Measurements from ENCODE around the gene PSMC3IP.
A peak's percentile ranks its signal among the peaks of the same experiment; 100 is the strongest.

The PSMC3IP gene

DNA sequence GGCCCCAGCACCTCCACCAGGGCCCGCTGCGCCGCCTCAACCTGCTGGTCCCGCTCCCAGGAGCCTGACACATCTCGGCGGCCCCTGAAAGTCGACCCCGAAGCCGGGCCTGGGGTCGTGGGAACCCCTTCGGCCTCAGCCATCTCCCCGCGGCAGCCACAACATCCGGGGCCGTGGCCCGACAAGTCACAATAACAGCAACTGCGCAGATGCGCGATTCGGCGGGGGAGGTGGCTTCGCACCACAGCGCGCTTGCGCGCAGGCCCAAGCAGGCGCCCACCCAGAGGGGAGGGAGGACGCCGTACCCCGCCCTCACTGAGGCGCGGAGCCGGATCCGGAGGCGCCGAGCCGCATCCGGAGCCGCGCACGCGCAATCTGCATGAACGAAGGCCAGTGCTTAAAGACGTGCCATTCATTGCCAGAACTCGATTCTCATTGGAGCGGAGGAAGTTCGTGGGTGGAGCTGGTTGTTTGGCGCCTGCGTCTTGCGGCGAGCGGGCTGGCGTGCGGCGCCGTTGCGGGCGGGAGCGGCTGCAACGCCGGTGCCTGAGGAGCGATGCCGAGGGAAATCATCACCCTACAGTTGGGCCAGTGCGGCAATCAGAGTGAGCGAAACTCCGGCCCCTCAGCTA is 31.8 kb upstream of the PSMC3IP start, which contains the start of the genes RETREG3 and TUBG1 (continued):
- TF ChIP-seq KLF16 (tag by site-specific recombination; IDR thresholded peaks at IDR 0.05) (0 out of 2 replicates have a peak, but pooled peaks have one; percentile 25), ZFHX2 (tag by site-specific recombination; conservative IDR thresholded peaks at IDR 0.05) (peak; percentile 74), SP3 (tag by site-specific recombination; IDR thresholded peaks at IDR 0.05) (peak; percentile 77), ZNF157 (tag by site-specific recombination; IDR thresholded peaks at IDR 0.05) (no peak), SETDB1 (IDR thresholded peaks at IDR 0.05; ENCODE audit: insufficient read length, low read length) (no peak), ZNF600 (tag by site-specific recombination; IDR thresholded peaks at IDR 0.05) (peak; percentile 17), KLF9 (tag by site-specific recombination; IDR thresholded peaks at IDR 0.05; ENCODE audit: low read depth) (peak; percentile 62), ZNF843 (tag by site-specific recombination; IDR thresholded peaks at IDR 0.05) (0 out of 2 replicates have a peak, but pooled peaks have one; percentile 13), ZNF76 (tag by site-specific recombination; IDR thresholded peaks at IDR 0.05; ENCODE audit: borderline replicate concordance, low read depth) (0 out of 2 replicates have a peak, but pooled peaks have one; percentile 35), ZBTB17 (tag by site-specific recombination; IDR thresholded peaks at IDR 0.05) (peak; percentile 86), ZNF391 (tag by site-specific recombination; IDR thresholded peaks at IDR 0.05; ENCODE audit: borderline replicate concordance, low read depth) (0 out of 2 replicates have a peak, but pooled peaks have one; percentile 48), ZNF335 (tag by site-specific recombination; conservative IDR thresholded peaks at IDR 0.05) (peak; percentile 65), ZNF610 (tag by site-specific recombination; IDR thresholded peaks at IDR 0.05; ENCODE audit: borderline replicate concordance) (peak; percentile 87; the same call in 1 of the 2 replicates), ZBTB7A (tag by site-specific recombination; IDR thresholded peaks at IDR 0.05; ENCODE audit: low read depth) (peak; percentile 83), KLF8 (tag by site-specific recombination; IDR thresholded peaks at IDR 0.05) (peak; percentile 32; the same call in 1 of the 2 replicates), EGR2 (tag by site-specific recombination; IDR thresholded peaks at IDR 0.05; ENCODE audit: low read depth) (peak; percentile 70), ZNF341 (tag by site-specific recombination; IDR thresholded peaks at IDR 0.05; ENCODE audit: low read depth) (peak; percentile 68), YY1 (tag by site-specific recombination; IDR thresholded peaks at IDR 0.05) (0 out of 2 replicates have a peak, but pooled peaks have one; percentile 57), SP2 (tag by site-specific recombination; IDR thresholded peaks at IDR 0.05) (peak; percentile 99), ZNF654 (tag by site-specific recombination; IDR thresholded peaks at IDR 0.05; ENCODE audit: low read depth) (no peak)
- TF ChIP-seq, protein P1, sequence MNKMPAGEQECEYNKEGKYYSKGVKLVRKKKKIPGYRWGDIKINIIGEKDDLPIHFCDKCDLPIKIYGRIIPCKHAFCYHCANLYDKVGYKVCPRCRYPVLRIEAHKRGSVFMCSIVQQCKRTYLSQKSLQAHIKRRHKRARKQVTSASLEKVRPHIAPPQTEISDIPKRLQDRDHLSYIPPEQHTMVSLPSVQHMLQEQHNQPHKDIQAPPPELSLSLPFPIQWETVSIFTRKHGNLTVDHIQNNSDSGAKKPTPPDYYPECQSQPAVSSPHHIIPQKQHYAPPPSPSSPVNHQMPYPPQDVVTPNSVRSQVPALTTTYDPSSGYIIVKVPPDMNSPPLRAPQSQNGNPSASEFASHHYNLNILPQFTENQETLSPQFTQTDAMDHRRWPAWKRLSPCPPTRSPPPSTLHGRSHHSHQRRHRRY (tag by site-specific recombination; IDR thresholded peaks at IDR 0.05) = no peak
- TF ChIP-seq, protein P2, sequence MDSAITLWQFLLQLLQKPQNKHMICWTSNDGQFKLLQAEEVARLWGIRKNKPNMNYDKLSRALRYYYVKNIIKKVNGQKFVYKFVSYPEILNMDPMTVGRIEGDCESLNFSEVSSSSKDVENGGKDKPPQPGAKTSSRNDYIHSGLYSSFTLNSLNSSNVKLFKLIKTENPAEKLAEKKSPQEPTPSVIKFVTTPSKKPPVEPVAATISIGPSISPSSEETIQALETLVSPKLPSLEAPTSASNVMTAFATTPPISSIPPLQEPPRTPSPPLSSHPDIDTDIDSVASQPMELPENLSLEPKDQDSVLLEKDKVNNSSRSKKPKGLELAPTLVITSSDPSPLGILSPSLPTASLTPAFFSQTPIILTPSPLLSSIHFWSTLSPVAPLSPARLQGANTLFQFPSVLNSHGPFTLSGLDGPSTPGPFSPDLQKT (IDR thresholded peaks at IDR 0.05; ENCODE audit: borderline replicate concordance, low read depth, low read length) = no peak
- TF ChIP-seq, protein P3, sequence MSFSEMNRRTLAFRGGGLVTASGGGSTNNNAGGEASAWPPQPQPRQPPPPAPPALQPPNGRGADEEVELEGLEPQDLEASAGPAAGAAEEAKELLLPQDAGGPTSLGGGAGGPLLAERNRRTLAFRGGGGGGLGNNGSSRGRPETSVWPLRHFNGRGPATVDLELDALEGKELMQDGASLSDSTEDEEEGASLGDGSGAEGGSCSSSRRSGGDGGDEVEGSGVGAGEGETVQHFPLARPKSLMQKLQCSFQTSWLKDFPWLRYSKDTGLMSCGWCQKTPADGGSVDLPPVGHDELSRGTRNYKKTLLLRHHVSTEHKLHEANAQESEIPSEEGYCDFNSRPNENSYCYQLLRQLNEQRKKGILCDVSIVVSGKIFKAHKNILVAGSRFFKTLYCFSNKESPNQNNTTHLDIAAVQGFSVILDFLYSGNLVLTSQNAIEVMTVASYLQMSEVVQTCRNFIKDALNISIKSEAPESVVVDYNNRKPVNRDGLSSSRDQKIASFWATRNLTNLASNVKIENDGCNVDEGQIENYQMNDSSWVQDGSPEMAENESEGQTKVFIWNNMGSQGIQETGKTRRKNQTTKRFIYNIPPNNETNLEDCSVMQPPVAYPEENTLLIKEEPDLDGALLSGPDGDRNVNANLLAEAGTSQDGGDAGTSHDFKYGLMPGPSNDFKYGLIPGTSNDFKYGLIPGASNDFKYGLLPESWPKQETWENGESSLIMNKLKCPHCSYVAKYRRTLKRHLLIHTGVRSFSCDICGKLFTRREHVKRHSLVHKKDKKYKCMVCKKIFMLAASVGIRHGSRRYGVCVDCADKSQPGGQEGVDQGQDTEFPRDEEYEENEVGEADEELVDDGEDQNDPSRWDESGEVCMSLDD (tag by site-specific recombination; IDR thresholded peaks at IDR 0.05) = peak; percentile 74
- TF ChIP-seq, protein P4, sequence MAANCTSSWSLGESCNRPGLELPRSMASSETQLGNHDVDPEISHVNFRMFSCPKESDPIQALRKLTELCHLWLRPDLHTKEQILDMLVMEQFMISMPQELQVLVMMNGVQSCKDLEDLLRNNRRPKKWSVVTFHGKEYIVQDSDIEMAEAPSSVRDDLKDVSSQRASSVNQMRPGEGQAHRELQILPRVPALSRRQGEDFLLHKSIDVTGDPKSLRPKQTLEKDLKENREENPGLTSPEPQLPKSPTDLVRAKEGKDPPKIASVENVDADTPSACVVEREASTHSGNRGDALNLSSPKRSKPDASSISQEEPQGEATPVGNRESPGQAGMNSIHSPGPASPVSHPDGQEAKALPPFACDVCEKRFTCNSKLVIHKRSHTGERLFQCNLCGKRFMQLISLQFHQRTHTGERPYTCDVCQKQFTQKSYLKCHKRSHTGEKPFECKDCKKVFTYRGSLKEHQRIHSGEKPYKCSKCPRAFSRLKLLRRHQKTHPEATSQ (tag by site-specific recombination; IDR thresholded peaks at IDR 0.05) = no peak
